ENCODE measurements around the gene HMGN4. TPM values are rescaled to one million over a fixed set of nuclear protein-coding genes. Genes with fewer than 3 reads are reported as not detected.

The HMGN4 gene
- total and polyA plus RNA-seq, 9 of the 15 experiments (the other 6 are each of a cell fraction or from before 2014, with no cell fraction given): 35.4 to 134 (median 94.1) TPM

- peak in 1 of 2 experiments; percentile 7; a peak in 2 of 4 replicates for TF ChIP-seq NRF1 (conservative IDR thresholded peaks at IDR 0.05 in 1 of 2, IDR thresholded peaks at IDR 0.05 in 1 of 2)
- no peak for TF ChIP-seq ZNF124 (CRISPR knock-in tag; IDR thresholded peaks at IDR 0.05)
- no peak for TF ChIP-seq ZKSCAN3 (CRISPR knock-in tag; IDR thresholded peaks at IDR 0.05)
- TF ChIP-seq ZNF668 (CRISPR knock-in tag; IDR thresholded peaks at IDR 0.05): no peak
- peak; percentile 70 for TF ChIP-seq ELF2 (CRISPR knock-in tag; IDR thresholded peaks at IDR 0.05)
- TF ChIP-seq GABPB2 (CRISPR knock-in tag; conservative IDR thresholded peaks at IDR 0.05): no peak
- TF ChIP-seq U2AF2 (optimal IDR thresholded peaks at IDR 0.05; ENCODE audit: low read depth, low read length): no peak
- no peak for TF ChIP-seq SPI1 (IDR thresholded peaks at IDR 0.05; ENCODE audit: borderline replicate concordance, low read depth, low read length)
- TF ChIP-seq ZNF41 (CRISPR knock-in tag; conservative IDR thresholded peaks at IDR 0.05): no peak
- TF ChIP-seq NEUROD1 (IDR thresholded peaks at IDR 0.05; ENCODE audit: borderline replicate concordance, low read depth, low read length, partially characterized antibody): no peak
- no peak for TF ChIP-seq MEF2D (tag; conservative IDR thresholded peaks at IDR 0.05; ENCODE audit: low read depth)
- TF ChIP-seq RBM14 (IDR thresholded peaks at IDR 0.05; ENCODE audit: borderline replicate concordance, insufficient read depth, low read depth, low read length): no peak
- TF ChIP-seq PCBP1 (IDR thresholded peaks at IDR 0.05; ENCODE audit: low read depth, low read length, poor library complexity, severe bottlenecking): no peak
- TF ChIP-seq FUS (optimal IDR thresholded peaks at IDR 0.05; ENCODE audit: low read depth, low read length): no peak
- no peak for TF ChIP-seq U2AF1 (optimal IDR thresholded peaks at IDR 0.05; ENCODE audit: low read depth, low read length)
- TF ChIP-seq TFAM (CRISPR knock-in tag; conservative IDR thresholded peaks at IDR 0.05): no peak
- TF ChIP-seq, protein P1, sequence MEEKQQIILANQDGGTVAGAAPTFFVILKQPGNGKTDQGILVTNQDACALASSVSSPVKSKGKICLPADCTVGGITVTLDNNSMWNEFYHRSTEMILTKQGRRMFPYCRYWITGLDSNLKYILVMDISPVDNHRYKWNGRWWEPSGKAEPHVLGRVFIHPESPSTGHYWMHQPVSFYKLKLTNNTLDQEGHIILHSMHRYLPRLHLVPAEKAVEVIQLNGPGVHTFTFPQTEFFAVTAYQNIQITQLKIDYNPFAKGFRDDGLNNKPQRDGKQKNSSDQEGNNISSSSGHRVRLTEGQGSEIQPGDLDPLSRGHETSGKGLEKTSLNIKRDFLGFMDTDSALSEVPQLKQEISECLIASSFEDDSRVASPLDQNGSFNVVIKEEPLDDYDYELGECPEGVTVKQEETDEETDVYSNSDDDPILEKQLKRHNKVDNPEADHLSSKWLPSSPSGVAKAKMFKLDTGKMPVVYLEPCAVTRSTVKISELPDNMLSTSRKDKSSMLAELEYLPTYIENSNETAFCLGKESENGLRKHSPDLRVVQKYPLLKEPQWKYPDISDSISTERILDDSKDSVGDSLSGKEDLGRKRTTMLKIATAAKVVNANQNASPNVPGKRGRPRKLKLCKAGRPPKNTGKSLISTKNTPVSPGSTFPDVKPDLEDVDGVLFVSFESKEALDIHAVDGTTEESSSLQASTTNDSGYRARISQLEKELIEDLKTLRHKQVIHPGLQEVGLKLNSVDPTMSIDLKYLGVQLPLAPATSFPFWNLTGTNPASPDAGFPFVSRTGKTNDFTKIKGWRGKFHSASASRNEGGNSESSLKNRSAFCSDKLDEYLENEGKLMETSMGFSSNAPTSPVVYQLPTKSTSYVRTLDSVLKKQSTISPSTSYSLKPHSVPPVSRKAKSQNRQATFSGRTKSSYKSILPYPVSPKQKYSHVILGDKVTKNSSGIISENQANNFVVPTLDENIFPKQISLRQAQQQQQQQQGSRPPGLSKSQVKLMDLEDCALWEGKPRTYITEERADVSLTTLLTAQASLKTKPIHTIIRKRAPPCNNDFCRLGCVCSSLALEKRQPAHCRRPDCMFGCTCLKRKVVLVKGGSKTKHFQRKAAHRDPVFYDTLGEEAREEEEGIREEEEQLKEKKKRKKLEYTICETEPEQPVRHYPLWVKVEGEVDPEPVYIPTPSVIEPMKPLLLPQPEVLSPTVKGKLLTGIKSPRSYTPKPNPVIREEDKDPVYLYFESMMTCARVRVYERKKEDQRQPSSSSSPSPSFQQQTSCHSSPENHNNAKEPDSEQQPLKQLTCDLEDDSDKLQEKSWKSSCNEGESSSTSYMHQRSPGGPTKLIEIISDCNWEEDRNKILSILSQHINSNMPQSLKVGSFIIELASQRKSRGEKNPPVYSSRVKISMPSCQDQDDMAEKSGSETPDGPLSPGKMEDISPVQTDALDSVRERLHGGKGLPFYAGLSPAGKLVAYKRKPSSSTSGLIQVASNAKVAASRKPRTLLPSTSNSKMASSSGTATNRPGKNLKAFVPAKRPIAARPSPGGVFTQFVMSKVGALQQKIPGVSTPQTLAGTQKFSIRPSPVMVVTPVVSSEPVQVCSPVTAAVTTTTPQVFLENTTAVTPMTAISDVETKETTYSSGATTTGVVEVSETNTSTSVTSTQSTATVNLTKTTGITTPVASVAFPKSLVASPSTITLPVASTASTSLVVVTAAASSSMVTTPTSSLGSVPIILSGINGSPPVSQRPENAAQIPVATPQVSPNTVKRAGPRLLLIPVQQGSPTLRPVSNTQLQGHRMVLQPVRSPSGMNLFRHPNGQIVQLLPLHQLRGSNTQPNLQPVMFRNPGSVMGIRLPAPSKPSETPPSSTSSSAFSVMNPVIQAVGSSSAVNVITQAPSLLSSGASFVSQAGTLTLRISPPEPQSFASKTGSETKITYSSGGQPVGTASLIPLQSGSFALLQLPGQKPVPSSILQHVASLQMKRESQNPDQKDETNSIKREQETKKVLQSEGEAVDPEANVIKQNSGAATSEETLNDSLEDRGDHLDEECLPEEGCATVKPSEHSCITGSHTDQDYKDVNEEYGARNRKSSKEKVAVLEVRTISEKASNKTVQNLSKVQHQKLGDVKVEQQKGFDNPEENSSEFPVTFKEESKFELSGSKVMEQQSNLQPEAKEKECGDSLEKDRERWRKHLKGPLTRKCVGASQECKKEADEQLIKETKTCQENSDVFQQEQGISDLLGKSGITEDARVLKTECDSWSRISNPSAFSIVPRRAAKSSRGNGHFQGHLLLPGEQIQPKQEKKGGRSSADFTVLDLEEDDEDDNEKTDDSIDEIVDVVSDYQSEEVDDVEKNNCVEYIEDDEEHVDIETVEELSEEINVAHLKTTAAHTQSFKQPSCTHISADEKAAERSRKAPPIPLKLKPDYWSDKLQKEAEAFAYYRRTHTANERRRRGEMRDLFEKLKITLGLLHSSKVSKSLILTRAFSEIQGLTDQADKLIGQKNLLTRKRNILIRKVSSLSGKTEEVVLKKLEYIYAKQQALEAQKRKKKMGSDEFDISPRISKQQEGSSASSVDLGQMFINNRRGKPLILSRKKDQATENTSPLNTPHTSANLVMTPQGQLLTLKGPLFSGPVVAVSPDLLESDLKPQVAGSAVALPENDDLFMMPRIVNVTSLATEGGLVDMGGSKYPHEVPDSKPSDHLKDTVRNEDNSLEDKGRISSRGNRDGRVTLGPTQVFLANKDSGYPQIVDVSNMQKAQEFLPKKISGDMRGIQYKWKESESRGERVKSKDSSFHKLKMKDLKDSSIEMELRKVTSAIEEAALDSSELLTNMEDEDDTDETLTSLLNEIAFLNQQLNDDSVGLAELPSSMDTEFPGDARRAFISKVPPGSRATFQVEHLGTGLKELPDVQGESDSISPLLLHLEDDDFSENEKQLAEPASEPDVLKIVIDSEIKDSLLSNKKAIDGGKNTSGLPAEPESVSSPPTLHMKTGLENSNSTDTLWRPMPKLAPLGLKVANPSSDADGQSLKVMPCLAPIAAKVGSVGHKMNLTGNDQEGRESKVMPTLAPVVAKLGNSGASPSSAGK (IDR thresholded peaks at IDR 0.05): no peak
- TF ChIP-seq ZNF766 (CRISPR knock-in tag; conservative IDR thresholded peaks at IDR 0.05): 0 out of 2 replicates have a peak, but pooled peaks have one; percentile 18
- no peak for TF ChIP-seq YY1 (IDR thresholded peaks at IDR 0.05; ENCODE audit: borderline replicate concordance in 1 of 3, control insufficient read depth in 1 of 3, extremely low read depth in 1 of 3, insufficient read depth in 3 of 3, insufficient read length in 1 of 3, insufficient replicate concordance in 2 of 3, low read depth in 1 of 3, low read length in 2 of 3)
Measured at GRCh38 chr6:26569433-26569764, 31.2 kb downstream of the HMGN4 start (continued).

All from K562 (cell line).